Osteoblast (primary cell): ENCODE measurements around the gene KCNA2. TPM values are rescaled to one million over a fixed set of nuclear protein-coding genes. Genes with fewer than 3 reads are reported as not detected.

Experiments
- DNase-seq: peaks from one replicate; pipeline ENCODE4 v3.0.0; 2011; ENCODE audit warnings: low spot score, mixed read lengths; ENCODE audit not compliant: insufficient read length; ENCODE audit errors: missing footprints
- H2AFZ ChIP-seq: 2 replicates; pipeline ENCODE4 v1.6.0; 2011; ENCODE audit warnings: mild to moderate bottlenecking, low read length
- H3K27ac ChIP-seq: 2 replicates; pipeline ENCODE4 v1.5.1; 2011; ENCODE audit warnings: mild to moderate bottlenecking, low read depth, low read length, moderate library complexity
- H3K27me3 ChIP-seq: 2 replicates; pipeline ENCODE4 v1.6.0; 2012; ENCODE audit warnings: mild to moderate bottlenecking, control low read depth, inconsistent platforms, low read length, moderate library complexity; ENCODE audit not compliant: insufficient read depth
- H3K36me3 ChIP-seq: 2 replicates; pipeline ENCODE4 v1.5.1; 2011; ENCODE audit warnings: mild to moderate bottlenecking, low read length, control low read depth, moderate library complexity; ENCODE audit not compliant: insufficient read depth
- H3K4me1 ChIP-seq: 2 replicates; pipeline ENCODE4 v1.5.1; 2011; ENCODE audit warnings: mild to moderate bottlenecking, low read length, control low read depth, moderate library complexity; ENCODE audit not compliant: insufficient read depth
- H3K4me2 ChIP-seq: 2 replicates; pipeline ENCODE4 v1.6.0; 2011; ENCODE audit warnings: mild to moderate bottlenecking, low read length; ENCODE audit not compliant: insufficient read depth
- H3K4me3 ChIP-seq: fragments of 200-600 bp; sonication (generic); 3 replicates; pipeline ENCODE4 v1.5.1; 2012; ENCODE audit warnings: mild to moderate bottlenecking, low read length, inconsistent platforms; ENCODE audit not compliant: insufficient read depth
- H3K79me2 ChIP-seq: 2 replicates; pipeline ENCODE4 v1.6.0; 2012; ENCODE audit warnings: mild to moderate bottlenecking, low read length, control low read depth, inconsistent platforms; ENCODE audit not compliant: insufficient read depth
- H3K9me3 ChIP-seq: 2 replicates; pipeline ENCODE4 v1.5.1; 2011; ENCODE audit warnings: low read depth, low read length, control low read depth
- H4K20me1 ChIP-seq: 2 replicates; pipeline ENCODE4 v1.6.0; 2012; ENCODE audit warnings: mild to moderate bottlenecking, low read length, control low read depth; ENCODE audit not compliant: insufficient read depth
- total RNA-seq: library from RNA; depleted of rRNA; stranded (reverse); fragments of >200 nt; gene quantifications from 2 replicates; pipeline ENCODE4 v1.2.3, GENCODE V29; 2012
- TF ChIP-seq, protein P1 (sequence below): IDR thresholded peaks from 2 replicates; pipeline ENCODE4 v1.5.1; 2011; ENCODE audit warnings: mild to moderate bottlenecking, low read depth, low read length, moderate library complexity; ENCODE audit errors: extremely low read depth

Gene KCNA2
- total RNA-seq, 1 donor, result not detected

DNA sequence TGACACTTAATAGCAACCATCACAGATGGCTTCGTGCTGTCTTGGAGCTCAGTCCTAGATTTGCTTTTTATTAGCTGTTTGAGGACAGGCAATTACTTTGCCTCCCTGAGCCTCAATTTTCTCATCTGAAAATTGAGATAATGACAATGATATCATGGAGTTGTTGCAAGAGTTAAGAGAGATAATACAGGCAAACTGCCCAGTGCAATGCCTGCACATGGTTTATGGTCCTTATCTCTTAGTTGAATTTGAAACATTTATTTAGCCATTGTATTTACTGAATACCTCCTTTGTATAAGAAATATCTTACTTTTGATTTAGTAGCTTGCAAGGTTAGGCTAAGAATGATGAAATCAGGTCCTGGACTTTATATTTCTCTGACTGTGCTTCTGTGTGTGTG, 17.7 kb downstream of the KCNA2 start:
- no peak overlapping the region for H3K4me2 ChIP-seq
- TF ChIP-seq, protein P1, sequence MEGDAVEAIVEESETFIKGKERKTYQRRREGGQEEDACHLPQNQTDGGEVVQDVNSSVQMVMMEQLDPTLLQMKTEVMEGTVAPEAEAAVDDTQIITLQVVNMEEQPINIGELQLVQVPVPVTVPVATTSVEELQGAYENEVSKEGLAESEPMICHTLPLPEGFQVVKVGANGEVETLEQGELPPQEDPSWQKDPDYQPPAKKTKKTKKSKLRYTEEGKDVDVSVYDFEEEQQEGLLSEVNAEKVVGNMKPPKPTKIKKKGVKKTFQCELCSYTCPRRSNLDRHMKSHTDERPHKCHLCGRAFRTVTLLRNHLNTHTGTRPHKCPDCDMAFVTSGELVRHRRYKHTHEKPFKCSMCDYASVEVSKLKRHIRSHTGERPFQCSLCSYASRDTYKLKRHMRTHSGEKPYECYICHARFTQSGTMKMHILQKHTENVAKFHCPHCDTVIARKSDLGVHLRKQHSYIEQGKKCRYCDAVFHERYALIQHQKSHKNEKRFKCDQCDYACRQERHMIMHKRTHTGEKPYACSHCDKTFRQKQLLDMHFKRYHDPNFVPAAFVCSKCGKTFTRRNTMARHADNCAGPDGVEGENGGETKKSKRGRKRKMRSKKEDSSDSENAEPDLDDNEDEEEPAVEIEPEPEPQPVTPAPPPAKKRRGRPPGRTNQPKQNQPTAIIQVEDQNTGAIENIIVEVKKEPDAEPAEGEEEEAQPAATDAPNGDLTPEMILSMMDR, result no peak

GRCh38 chr1:110587906-110588305, 18.3 kb downstream of the KCNA2 start:
- Histone ChIP-seq H3K79me2 (no peaks in the 10 kb centered on the region), H3K4me3 (no peak overlapping the region), H3K4me1 (no peaks in the 10 kb centered on the region), H2AFZ (no peak overlapping the region), H3K27me3 (no peaks in the 10 kb centered on the region), H3K36me3 (no peaks in the 10 kb centered on the region), H4K20me1 (no peaks in the 10 kb centered on the region), H3K4me2 (no peak overlapping the region), H3K27ac (no peak overlapping the region), H3K9me3 (no peaks in the 10 kb centered on the region)
- TF ChIP-seq, protein P1, result no peak
- no peak for DNase-seq

More for the DNA sequence above, 17.7 kb downstream of the KCNA2 start:
- Histone ChIP-seq H2AFZ (no peak overlapping the region), H3K4me1 (no peaks in the 10 kb centered on the region), H4K20me1 (no peaks in the 10 kb centered on the region), H3K79me2 (no peaks in the 10 kb centered on the region), H3K27ac (no peak overlapping the region), H3K9me3 (no peaks in the 10 kb centered on the region), H3K4me3 (no peak overlapping the region), H3K27me3 (no peaks in the 10 kb centered on the region), H3K36me3 (no peaks in the 10 kb centered on the region)
- DNase-seq, result no peak

- Histone ChIP-seq H2AFZ (no peak overlapping the region), H3K4me1 (no peaks in the 10 kb centered on the region), H3K36me3 (no peaks in the 10 kb centered on the region), H3K4me3 (no peak overlapping the region), H3K4me2 (no peak overlapping the region), H3K27me3 (no peaks in the 10 kb centered on the region), H3K9me3 (no peaks in the 10 kb centered on the region), H3K79me2 (no peaks in the 10 kb centered on the region), H3K27ac (no peak overlapping the region), H4K20me1 (no peaks in the 10 kb centered on the region)
- DNase-seq, result no peak
- TF ChIP-seq, protein P1, result no peak
Measured at GRCh38 chr1:110585481-110585880, 20.7 kb downstream of the KCNA2 start.

DNA sequence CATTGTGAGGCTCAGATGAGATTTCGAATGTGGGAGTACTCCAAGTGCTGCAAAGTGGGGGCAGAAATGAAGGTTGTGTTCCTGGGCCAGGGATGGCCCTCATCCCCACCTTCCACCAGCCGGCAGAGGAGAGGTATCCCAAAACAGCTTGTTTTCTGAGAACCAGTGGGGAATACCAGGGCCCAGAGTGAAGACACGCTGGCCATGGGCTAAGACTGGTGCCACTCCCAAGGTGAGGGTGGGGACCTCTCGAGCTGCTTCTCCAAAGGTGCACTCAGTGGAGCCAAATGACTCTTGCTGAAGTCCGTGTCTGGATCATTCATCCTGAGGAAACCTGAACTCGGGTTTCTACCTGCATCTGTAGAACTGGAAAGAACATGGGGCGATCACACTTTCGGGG, 22.1 kb downstream of the KCNA2 start:
- no peak for DNase-seq
- TF ChIP-seq, protein P1, result no peak
- H3K79me2 ChIP-seq, result no peaks in the 10 kb centered on the region
- H3K27ac ChIP-seq, result no peak overlapping the region
- H3K4me2 ChIP-seq, result no peak overlapping the region
- no peaks in the 10 kb centered on the region for H3K4me1 ChIP-seq
- H3K36me3 ChIP-seq, result no peaks in the 10 kb centered on the region
- no peaks in the 10 kb centered on the region for H4K20me1 ChIP-seq
- H3K27me3 ChIP-seq, result no peaks in the 10 kb centered on the region
- H3K4me3 ChIP-seq, result no peak overlapping the region
- no peak overlapping the region for H2AFZ ChIP-seq
- no peaks in the 10 kb centered on the region for H3K9me3 ChIP-seq
